Renal cortical epithelial cell (primary cell): ENCODE data around the gene LIPE. TPM values are rescaled to one million over a fixed set of nuclear protein-coding genes. Genes with fewer than 3 reads are reported as not detected.
"Not testable (repeated sequence)": the region's sequence is repeated elsewhere in the genome, so short reads cannot be mapped to it uniquely, and the experiment has no call there.

Experiments used
- DNase-seq: peaks from one replicate; pipeline ENCODE4 v3.0.0-alpha.2; 2011; ENCODE audit warnings: low read depth
- total RNA-seq: library from RNA; depleted of rRNA; stranded (reverse); fragments of >200 nt; gene quantifications from 2 replicates; pipeline ENCODE4 v1.2.3, GENCODE V29; 2014

LIPE gene, protein sequence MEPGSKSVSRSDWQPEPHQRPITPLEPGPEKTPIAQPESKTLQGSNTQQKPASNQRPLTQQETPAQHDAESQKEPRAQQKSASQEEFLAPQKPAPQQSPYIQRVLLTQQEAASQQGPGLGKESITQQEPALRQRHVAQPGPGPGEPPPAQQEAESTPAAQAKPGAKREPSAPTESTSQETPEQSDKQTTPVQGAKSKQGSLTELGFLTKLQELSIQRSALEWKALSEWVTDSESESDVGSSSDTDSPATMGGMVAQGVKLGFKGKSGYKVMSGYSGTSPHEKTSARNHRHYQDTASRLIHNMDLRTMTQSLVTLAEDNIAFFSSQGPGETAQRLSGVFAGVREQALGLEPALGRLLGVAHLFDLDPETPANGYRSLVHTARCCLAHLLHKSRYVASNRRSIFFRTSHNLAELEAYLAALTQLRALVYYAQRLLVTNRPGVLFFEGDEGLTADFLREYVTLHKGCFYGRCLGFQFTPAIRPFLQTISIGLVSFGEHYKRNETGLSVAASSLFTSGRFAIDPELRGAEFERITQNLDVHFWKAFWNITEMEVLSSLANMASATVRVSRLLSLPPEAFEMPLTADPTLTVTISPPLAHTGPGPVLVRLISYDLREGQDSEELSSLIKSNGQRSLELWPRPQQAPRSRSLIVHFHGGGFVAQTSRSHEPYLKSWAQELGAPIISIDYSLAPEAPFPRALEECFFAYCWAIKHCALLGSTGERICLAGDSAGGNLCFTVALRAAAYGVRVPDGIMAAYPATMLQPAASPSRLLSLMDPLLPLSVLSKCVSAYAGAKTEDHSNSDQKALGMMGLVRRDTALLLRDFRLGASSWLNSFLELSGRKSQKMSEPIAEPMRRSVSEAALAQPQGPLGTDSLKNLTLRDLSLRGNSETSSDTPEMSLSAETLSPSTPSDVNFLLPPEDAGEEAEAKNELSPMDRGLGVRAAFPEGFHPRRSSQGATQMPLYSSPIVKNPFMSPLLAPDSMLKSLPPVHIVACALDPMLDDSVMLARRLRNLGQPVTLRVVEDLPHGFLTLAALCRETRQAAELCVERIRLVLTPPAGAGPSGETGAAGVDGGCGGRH
- 1.2 and 1.4 TPM in 2 replicates for total RNA-seq

- DNase-seq = no peak
These were observed at the start of gene LIPE for GRCh38 chr19:42427313-42427712. Gene LIPE, minus strand, starts transcription at chr19:42427388. Its CDS starts 239 bp downstream, at chr19:42427149.

- no peak for DNase-seq
These were observed 48.2 kb upstream of the LIPE start for GRCh38 chr19:42475366-42475765.

DNA sequence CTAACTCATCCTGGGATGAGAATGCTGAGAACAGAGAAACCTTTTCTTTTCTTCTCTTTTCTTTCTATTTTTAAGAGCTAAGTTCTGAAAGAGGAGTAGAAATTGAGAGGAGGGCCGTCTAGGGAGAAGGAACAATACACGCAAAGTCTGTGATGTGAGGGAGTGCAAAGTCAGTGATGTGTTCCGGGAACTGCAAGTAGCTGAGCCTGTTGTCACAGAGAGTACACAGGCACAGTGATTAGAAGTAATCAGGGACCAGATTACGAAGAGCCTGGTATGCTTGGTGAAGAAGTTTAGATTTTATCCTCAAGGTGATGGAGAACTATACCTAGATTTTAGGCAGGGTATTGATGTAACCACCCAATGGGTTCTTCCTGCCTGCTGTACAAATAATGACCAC is 47.6 kb upstream of the LIPE start:
- no peak for DNase-seq

DNA sequence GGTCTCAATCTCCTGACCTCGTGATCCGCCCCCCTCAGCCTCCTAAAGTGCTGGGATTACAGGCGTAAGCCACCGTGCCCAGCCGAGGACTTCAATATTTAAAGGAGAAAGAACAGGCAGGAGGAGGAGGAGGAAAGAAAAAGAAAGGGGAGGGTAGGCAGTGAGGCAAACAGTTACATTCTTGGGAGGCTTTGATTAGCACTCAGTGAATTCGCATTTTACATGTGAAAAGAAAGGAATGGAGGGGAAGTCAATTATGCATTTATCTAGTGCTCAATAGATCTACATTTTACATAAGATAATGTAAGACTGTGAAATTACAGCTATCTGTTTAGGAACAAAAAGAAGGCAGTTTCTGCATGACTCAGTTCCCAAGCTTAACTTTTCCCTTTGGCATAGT is 46.5 kb upstream of the LIPE start:
- no peak for DNase-seq

- DNase-seq = no peak
These were observed 45.4 kb upstream of the LIPE start for GRCh38 chr19:42472402-42473147.

DNA sequence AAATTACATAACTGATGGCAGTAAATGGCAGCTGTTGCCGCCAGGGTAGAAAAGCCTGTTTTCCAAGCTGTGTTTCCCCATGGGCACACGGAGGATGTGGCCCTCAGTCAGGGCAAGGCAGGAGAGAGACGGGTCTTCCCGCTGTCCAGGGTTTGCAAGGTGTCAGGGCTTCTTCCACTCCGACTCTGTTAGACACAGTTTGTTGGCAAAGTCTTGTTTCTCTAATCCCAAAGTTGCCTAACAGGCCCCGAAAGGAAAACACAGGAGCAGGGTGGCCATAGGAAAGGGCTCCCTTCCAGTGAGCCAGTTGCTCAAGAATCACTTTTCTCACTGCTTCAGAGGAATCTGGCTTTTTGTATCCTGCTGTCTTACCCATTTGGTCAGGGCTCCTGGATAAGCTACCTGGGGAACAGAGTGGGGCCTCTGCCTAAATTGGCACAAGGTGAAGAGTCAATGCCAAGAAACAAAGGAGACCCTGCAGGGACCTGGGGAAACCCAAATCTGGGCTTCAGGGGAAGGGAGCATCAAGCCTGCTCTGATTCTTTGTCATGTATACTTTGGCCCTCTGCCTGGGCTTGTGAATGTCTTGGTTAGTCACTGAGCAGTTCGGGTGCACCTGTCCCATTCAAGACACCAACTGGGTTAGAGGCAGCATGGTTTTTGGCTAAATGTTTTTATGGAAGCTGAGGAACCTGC is 44.5 kb upstream of the LIPE start:
- DNase-seq = no peak

GRCh38 chr19:42469311-42470235 is 42.4 kb upstream of the LIPE start:
- peak; percentile 29 for DNase-seq

DNA sequence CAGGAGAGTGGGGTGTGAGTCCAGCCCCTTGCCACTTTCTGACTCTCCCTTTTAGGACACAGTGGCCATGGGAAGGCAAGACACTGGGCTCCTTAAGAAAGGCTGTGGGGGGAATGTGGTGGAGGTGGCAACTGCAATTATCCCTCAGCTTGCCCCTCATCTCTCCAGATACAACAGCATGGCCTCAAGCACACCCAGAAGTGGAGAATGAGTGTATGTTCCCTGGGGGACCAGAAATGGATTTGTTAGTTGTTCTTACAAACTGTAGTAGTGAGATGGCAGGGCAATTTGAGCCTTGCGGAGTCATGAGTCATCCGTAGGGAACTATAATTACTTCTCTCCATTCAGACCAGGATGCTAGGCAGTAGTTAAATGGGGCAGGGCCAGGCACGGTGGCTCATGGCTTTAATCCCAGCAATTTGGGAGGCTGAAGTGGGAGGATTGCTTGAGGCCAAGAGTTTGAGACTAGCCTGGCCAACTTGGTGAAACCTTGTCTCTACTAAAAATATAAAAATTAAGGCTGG is 41.1 kb upstream of the LIPE start:
- peak; percentile 69 for DNase-seq

DNA sequence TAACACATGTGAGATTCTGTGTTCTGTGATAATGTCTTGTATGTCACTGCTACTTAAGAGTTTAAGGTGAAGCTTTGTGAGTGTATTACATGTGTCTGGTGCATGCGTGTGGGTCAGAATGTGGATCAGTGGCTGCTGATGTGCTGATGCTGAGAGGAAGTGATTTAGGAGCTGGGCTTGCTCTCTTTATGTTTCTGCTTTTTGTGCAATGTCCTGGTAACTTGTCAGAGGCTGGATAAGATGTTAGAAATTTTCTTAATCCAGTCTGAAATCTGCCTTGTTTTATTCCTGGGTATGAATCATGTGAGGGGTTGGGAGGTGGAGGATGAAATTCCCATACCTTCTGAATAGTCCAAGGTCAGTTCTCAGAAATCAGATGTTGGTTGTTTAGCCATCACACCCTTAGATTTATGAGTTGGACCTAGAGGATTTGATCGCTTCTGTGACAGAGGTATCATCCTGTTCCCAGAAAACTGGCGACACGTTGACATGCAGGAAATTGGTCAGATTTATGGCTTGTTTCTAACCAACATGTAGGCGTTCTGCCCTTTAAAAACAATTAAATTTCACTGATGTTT is 40.1 kb upstream of the LIPE start:
- DNase-seq = no peak

- DNase-seq = no peak
These were observed 39.5 kb upstream of the LIPE start for GRCh38 chr19:42466521-42467182.

DNA sequence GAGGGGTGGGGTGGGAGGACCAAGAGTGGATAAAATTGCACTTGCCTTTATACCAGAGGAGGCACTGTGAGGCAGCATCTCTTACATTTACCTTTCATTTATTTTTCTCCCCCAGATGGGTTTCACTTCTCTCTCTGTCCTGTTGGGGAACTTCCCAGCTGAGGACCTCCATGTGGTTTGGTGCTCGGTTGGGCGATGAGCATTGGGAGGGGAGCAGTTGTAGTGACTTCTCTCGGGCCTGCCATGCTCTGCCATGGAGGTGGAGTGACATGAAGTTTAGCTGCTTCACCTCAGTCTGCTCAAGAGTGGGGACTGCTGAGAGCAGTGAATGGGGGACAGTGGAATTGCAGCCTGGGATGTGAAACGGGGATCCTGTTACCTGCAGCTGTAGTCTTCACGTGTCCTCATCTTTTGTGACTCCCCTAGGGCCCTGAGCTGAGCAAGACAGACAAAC is 38.7 kb upstream of the LIPE start:
- DNase-seq = no peak

GRCh38 chr19:42461700-42462324 is 34.6 kb upstream of the LIPE start:
- no peak for DNase-seq

DNA sequence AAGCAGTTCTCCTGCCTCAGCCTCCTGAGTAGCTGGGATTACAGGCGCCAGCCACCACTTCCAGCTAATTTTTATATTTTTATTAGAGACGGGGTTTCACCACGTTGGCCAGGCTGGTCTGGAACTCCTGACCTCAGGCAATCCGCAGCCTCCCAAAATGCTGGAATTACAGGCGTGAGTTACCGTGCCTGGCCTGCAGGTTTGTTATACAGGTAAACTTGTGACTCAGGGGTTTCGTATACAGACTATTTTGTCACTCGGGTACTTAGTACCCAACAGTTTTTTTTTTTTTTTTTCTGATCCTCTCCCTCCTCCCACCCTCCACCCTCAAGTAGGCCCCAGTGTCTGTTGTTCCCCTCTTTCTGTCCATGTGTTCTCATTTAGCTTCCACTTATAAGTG is 34.0 kb upstream of the LIPE start:
- DNase-seq = not testable (repeated sequence)

- no peak for DNase-seq
These were observed 32.7 kb upstream of the LIPE start for GRCh38 chr19:42459926-42460325.

DNA sequence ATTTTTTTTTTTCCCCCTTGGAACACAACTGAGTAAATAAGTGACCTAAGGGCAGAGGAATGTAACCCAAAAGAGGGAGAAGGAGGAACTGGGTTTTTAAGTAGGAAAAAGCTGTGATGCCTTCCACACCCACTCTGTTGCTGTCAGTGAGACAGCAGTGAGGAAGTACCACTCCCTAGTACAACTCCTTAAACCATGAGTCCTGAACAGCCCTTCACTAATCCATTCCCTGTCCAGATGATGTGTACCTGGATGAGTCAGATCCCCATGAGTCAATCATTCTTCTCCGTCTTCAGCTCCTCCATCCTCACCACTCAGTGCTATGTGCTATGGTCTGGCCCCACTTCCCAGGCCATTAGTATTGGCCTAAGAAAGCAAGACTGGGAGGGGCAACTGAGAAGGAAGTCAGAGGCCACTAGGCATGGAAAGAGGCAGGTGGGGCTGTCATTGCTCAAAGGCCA is 28.5 kb upstream of the LIPE start:
- DNase-seq = peak; percentile 77

DNA sequence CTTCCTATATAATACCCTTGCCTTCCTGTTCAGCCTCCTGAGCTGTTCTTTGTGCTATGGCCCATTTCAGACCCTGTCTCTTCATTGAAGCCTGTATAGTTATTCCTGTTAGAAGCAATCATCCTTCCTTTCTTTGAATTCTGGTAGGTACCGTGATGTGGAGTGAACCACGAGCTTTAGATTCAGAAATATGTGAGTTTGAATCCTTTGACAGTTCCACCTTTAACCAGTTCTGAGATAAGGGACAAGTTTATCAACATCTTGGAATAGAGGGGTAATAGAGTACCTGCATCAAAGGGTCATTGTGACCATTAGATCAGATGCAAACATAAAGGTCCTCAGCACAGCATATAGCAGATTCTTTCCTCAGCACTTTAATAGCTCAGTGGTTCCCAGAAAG is 27.9 kb upstream of the LIPE start:
- DNase-seq = no peak

- DNase-seq = no peak
These were observed 25.4 kb upstream of the LIPE start for GRCh38 chr19:42452590-42452989.

GRCh38 chr19:42450314-42450934 is 23.2 kb upstream of the LIPE start:
- peak; percentile 84 for DNase-seq
